PFSK-1 (cell line): ENCODE data around the gene TTC3.

Source experiments
- FOXP2 ChIP-seq: optimal IDR thresholded peaks from 2 replicates; pipeline ENCODE3; 2011; ENCODE audit warnings: borderline replicate concordance, control low read depth, inconsistent platforms; ENCODE audit not compliant: insufficient read depth; ENCODE audit errors: extremely low read length, extremely low read depth
- POLR2AphosphoS5 ChIP-seq: IDR thresholded peaks from 2 replicates; pipeline ENCODE4 v1.6.1; 2012; ENCODE audit warnings: low read depth, mild to moderate bottlenecking, control low read depth, low read length, moderate library complexity
- SIN3A ChIP-seq: IDR thresholded peaks from 2 replicates; pipeline ENCODE4 v1.6.1; 2012; ENCODE audit warnings: mild to moderate bottlenecking, low read length, moderate library complexity, borderline replicate concordance; ENCODE audit not compliant: insufficient read depth
- TAF1 ChIP-seq: IDR thresholded peaks from 2 replicates; pipeline ENCODE4 v1.6.1; 2012; ENCODE audit warnings: low read length, control low read depth, borderline replicate concordance; ENCODE audit not compliant: insufficient read depth
- TF ChIP-seq, protein P1 (sequence below), 2 experiments: IDR thresholded peaks; 2 replicates each; pipeline versions ENCODE4 v1.6.1 to v1.8.0; 2011 to 2012; ENCODE audit warnings: low read depth in 2 of 2, low read length in 2 of 2, control low read depth in 1 of 2, inconsistent platforms in 1 of 2, mild to moderate bottlenecking in 1 of 2, moderate library complexity in 1 of 2; ENCODE audit not compliant: insufficient read depth in 1 of 2

TTC3 gene

DNA sequence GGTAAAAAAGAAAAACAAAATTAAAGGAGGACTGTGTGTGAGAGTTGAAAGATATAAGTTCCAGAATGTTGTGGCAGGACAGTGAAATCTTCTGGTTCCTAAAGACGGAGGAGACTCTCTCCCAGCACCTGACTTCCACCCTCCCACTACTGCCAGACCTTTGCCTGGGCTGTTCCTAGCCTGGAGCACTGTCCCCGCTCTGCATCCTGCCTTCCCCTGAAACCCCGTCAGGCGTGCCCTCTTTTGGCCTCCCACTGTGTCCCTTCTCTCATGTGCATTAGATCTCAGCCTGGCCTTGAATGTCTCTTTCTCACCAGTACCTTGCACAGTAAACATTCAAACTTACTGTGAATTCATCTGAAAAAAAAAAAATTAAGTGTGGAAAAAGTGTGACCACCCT is 120.0 kb downstream of the TTC3 start:
- TF ChIP-seq, protein P1, sequence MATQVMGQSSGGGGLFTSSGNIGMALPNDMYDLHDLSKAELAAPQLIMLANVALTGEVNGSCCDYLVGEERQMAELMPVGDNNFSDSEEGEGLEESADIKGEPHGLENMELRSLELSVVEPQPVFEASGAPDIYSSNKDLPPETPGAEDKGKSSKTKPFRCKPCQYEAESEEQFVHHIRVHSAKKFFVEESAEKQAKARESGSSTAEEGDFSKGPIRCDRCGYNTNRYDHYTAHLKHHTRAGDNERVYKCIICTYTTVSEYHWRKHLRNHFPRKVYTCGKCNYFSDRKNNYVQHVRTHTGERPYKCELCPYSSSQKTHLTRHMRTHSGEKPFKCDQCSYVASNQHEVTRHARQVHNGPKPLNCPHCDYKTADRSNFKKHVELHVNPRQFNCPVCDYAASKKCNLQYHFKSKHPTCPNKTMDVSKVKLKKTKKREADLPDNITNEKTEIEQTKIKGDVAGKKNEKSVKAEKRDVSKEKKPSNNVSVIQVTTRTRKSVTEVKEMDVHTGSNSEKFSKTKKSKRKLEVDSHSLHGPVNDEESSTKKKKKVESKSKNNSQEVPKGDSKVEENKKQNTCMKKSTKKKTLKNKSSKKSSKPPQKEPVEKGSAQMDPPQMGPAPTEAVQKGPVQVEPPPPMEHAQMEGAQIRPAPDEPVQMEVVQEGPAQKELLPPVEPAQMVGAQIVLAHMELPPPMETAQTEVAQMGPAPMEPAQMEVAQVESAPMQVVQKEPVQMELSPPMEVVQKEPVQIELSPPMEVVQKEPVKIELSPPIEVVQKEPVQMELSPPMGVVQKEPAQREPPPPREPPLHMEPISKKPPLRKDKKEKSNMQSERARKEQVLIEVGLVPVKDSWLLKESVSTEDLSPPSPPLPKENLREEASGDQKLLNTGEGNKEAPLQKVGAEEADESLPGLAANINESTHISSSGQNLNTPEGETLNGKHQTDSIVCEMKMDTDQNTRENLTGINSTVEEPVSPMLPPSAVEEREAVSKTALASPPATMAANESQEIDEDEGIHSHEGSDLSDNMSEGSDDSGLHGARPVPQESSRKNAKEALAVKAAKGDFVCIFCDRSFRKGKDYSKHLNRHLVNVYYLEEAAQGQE (IDR thresholded peaks at IDR 0.05; ENCODE audit: insufficient read depth in 1 of 2, low read depth in 2 of 2, low read length in 2 of 2): no peak
- no peak for TF ChIP-seq POLR2AphosphoS5

DNA sequence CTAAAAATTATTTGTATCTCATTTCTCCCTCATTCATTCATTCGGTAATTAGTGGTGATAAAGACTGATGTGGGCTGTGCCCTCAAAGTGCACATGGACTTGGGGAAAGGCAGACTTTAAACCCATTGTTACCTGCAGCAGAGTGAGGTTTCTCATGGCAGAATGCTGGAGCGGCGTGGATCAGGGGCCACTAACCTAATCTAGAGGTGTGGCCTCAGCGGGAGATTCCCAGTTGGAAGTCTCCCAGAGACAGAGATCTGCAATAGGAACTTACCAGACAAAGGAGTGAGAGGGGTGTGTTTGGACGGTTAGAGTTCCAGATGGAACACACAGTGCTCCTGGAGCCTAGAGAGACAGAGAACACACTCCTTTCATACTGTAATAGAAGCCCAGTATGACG is 120.6 kb downstream of the TTC3 start:
- TF ChIP-seq, protein P1 (IDR thresholded peaks at IDR 0.05; ENCODE audit: insufficient read depth in 1 of 2, low read depth in 2 of 2, low read length in 2 of 2): no peak
- no peak for TF ChIP-seq POLR2AphosphoS5
- TF ChIP-seq TAF1: no peak
- TF ChIP-seq SIN3A: no peak
- TF ChIP-seq FOXP2: no peak

DNA sequence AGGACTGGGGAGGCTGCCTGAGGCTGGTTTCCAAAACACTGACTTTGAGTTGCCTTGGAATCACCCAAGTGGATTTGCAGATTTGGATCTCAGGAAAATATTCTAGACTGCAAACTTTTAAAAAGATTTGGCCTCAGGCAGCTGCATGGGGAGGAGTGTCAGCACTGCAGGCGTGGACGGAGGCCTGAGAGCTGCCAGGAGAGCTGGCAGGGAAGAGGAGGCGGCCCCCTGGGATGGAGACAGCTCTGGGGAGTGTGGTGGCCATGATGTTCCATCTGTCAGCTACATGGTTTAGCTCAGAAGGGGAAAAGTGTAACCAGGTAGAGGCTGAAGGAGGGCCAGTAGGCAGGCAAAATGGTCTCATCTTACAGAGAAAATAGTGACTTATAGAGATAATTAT is 122.0 kb downstream of the TTC3 start:
- no peak for TF ChIP-seq TAF1
- TF ChIP-seq FOXP2: no peak
- no peak for TF ChIP-seq POLR2AphosphoS5
- TF ChIP-seq, protein P1 (IDR thresholded peaks at IDR 0.05; ENCODE audit: insufficient read depth in 1 of 2, low read depth in 2 of 2, low read length in 2 of 2): no peak
- no peak for TF ChIP-seq SIN3A

DNA sequence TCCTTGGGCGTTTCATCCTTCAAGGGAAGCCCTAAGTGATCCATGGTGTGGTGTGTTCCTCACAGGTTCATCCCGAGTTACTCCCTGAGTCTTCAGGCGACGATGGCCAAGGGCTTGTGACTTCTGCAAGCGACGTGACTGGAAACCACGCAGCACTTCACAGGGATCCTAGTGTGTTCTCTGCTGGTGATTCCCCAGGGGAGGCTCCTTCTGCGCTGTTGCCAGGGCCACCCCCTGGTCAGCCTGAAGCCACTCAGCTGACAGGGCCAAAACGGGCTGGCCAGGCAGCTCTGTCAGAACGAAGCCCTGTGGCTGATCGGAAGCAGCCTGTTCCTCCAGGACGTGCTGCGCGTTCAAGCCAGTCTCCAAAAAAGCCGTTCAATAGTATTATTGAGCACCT is 122.6 kb downstream of the TTC3 start:
- TF ChIP-seq FOXP2 (no peak), SIN3A (no peak), TAF1 (no peak), POLR2AphosphoS5 (no peak)
- TF ChIP-seq, protein P1 (IDR thresholded peaks at IDR 0.05; ENCODE audit: insufficient read depth in 1 of 2, low read depth in 2 of 2, low read length in 2 of 2): no peak

DNA sequence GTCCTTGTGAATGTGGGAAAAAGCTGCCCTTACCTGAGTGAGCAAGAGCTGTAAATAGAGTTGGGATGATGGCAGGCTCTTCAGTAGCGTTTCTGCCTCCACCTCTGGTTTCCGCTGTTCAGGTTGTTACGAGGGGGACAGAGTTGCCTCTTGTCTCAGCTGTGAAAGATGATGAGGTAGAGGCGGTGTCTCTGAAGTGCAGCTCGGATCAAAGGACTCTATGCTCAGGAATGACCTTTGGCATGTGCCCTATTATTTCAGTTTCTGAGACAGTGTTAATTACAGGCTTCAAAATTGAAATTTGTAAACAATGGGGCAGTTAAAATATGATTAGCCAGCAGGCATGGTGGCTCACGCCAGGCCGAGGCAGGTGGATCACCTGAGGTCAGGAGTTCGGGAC is 123.8 kb downstream of the TTC3 start:
- TF ChIP-seq SIN3A: no peak
- TF ChIP-seq, protein P1 (IDR thresholded peaks at IDR 0.05; ENCODE audit: insufficient read depth in 1 of 2, low read depth in 2 of 2, low read length in 2 of 2): no peak
- no peak for TF ChIP-seq FOXP2
- no peak for TF ChIP-seq TAF1
- no peak for TF ChIP-seq POLR2AphosphoS5
